SK-N-SH (cell line): ENCODE results near the gene DUSP9. TPM values are rescaled to one million over a fixed set of nuclear protein-coding genes. Genes with fewer than 3 reads are reported as not detected.

Source experiments
- CTCF ChIA-PET: fragments of 300-600, 350-600 bp; formaldehyde crosslinking; extraction: SDS; loops from one replicate; lab custom pipeline; 2021; lab: Yijun Ruan, JAX
- POLR2A ChIA-PET: fragments of 350-600 bp; sonication (Branson Sonifier 250); formaldehyde crosslinking; extraction: SDS; loops from one replicate; lab custom pipeline; 2020; ENCODE audit warnings: antibody characterized with exemption, inconsistent platforms; lab: Yijun Ruan, JAX
- DNase-seq: peaks from one replicate; pipeline ENCODE4 v3.0.0; 2012
- H2AFZ ChIP-seq: fragments of 200-600 bp; sonication (generic); 2 replicates; pipeline ENCODE4 v1.8.1; 2016; ENCODE audit warnings: antibody characterized with exemption, mild to moderate bottlenecking, low read depth
- H3F3A ChIP-seq: fragments of 200-600 bp; sonication (generic); replicated peaks from 2 replicates; pipeline ENCODE3; 2016; ENCODE audit warnings: antibody characterized with exemption, mild to moderate bottlenecking; ENCODE audit not compliant: insufficient read depth
- H3K27ac ChIP-seq, 2 experiments: fragments of 200-500 bp in 1 of 2; fragments of 200-600 bp in 1 of 2; sonication (Bioruptor generic) in 1 of 2; sonication (generic), shearing (Covaris generic) in 1 of 2; 2 replicates each; pipeline versions ENCODE4 v1.5.1 to v1.6.1; 2014 to 2016; ENCODE audit warnings: low read depth in 2 of 2, inconsistent platforms in 1 of 2, low read length in 1 of 2, mild to moderate bottlenecking in 1 of 2, mixed read lengths in 1 of 2
- H3K27me3 ChIP-seq: fragments of 200-600 bp; sonication (generic), shearing (Covaris generic); 2 replicates; pipeline ENCODE4 v1.6.1; 2016; ENCODE audit warnings: mixed run types; ENCODE audit not compliant: insufficient read depth
- H3K36me3 ChIP-seq, 2 experiments: fragments of 200-500 bp in 1 of 2; fragments of 200-600 bp in 1 of 2; sonication (Bioruptor generic) in 1 of 2; sonication (generic) in 1 of 2; replicated peaks in 1 of 2; 2 replicates each; pipeline versions ENCODE3 to v1.5.1; 2014 to 2016; ENCODE audit warnings: low read length in 1 of 2, mild to moderate bottlenecking in 1 of 2; ENCODE audit not compliant: insufficient read depth in 2 of 2, control insufficient read depth in 1 of 2
- H3K4me1 ChIP-seq, 2 experiments: fragments of 200-500 bp in 1 of 2; fragments of 200-600 bp in 1 of 2; sonication (Bioruptor generic) in 1 of 2; sonication (generic), shearing (Covaris generic) in 1 of 2; 2 replicates each; pipeline versions ENCODE4 v1.5.1 to v1.6.1; 2014 to 2016; ENCODE audit warnings: low read depth in 1 of 2, low read length in 1 of 2, mixed run types in 1 of 2; ENCODE audit not compliant: insufficient read depth in 2 of 2, control insufficient read depth in 1 of 2
- H3K4me2 ChIP-seq: fragments of 200-600 bp; sonication (generic), shearing (Covaris generic); 2 replicates; pipeline ENCODE4 v1.6.1; 2017; ENCODE audit warnings: mixed run types
- H3K4me3 ChIP-seq, 2 experiments: fragments of 200-500 bp in 1 of 2; fragments of 200-600 bp in 1 of 2; sonication (Bioruptor generic) in 1 of 2; sonication (generic), shearing (Covaris generic) in 1 of 2; 2 replicates each; pipeline versions ENCODE4 v1.5.1 to v1.8.1; 2014 to 2016; ENCODE audit warnings: low read depth in 2 of 2, inconsistent platforms in 1 of 2, low read length in 1 of 2, mild to moderate bottlenecking in 1 of 2, mixed read lengths in 1 of 2, moderate library complexity in 1 of 2
- H3K79me2 ChIP-seq: fragments of 200-600 bp; sonication (generic); 2 replicates; pipeline ENCODE4 v1.8.1; 2017; ENCODE audit warnings: mild to moderate bottlenecking; ENCODE audit not compliant: insufficient read depth
- H3K9ac ChIP-seq: fragments of 200-600 bp; sonication (generic); 2 replicates; pipeline ENCODE4 v1.6.1; 2017; ENCODE audit warnings: mixed run types
- H3K9me2 ChIP-seq: fragments of 200-600 bp; sonication (generic); 2 replicates; pipeline ENCODE4 v1.6.1; 2017; ENCODE audit warnings: mixed run types
- H3K9me3 ChIP-seq: fragments of 200-600 bp; sonication (generic); 2 replicates; pipeline ENCODE4 v1.6.1; 2017; ENCODE audit warnings: mixed run types, mild to moderate bottlenecking, moderate library complexity
- H4K20me1 ChIP-seq: fragments of 200-600 bp; sonication (generic); 2 replicates; pipeline ENCODE4 v1.6.1; 2017; ENCODE audit warnings: mild to moderate bottlenecking, mixed run types; ENCODE audit not compliant: insufficient read depth
- CTCF ChIP-seq: fragments of 200-600 bp; sonication (generic); IDR thresholded peaks from 2 replicates; pipeline ENCODE4 v1.6.1; 2017; ENCODE audit warnings: antibody characterized with exemption, mild to moderate bottlenecking, moderate library complexity
- GATA2 ChIP-seq: sonication (generic); formaldehyde crosslinking; IDR thresholded peaks from 2 replicates; pipeline ENCODE4 v1.5.0; 2020; ENCODE audit warnings: mild to moderate bottlenecking, missing genetic modification reagents
- MAX ChIP-seq: IDR thresholded peaks from 2 replicates; pipeline ENCODE4 v1.4.0; 2012; ENCODE audit warnings: low read depth
- MXI1 ChIP-seq: IDR thresholded peaks from 2 replicates; pipeline ENCODE4 v1.6.1; 2012; ENCODE audit warnings: mild to moderate bottlenecking, low read depth, low read length, improper control_type of control experiment
- RAD21 ChIP-seq: IDR thresholded peaks from 2 replicates; pipeline ENCODE4 v1.6.1; 2012; ENCODE audit warnings: mild to moderate bottlenecking, low read length
- RCOR1 ChIP-seq: fragments of 150-350 bp; IDR thresholded peaks from 2 replicates; pipeline ENCODE4 v1.6.1; 2017; ENCODE audit warnings: antibody characterized with exemption, low read length
- REST ChIP-seq: IDR thresholded peaks from 2 replicates; pipeline ENCODE4 v1.6.1; 2012; ENCODE audit warnings: mild to moderate bottlenecking, low read depth, low read length, moderate library complexity
- RXRA ChIP-seq: IDR thresholded peaks from 2 replicates; pipeline ENCODE4 v1.4.0; 2012; ENCODE audit warnings: low read depth, mild to moderate bottlenecking, borderline replicate concordance
- SIN3A ChIP-seq: IDR thresholded peaks from 2 replicates; pipeline ENCODE4 v1.6.1; 2012; ENCODE audit warnings: low read depth, mild to moderate bottlenecking, low read length, moderate library complexity, borderline replicate concordance
- SMC3 ChIP-seq: IDR thresholded peaks from 2 replicates; pipeline ENCODE4 v1.6.1; 2012; ENCODE audit warnings: low read depth, low read length, improper control_type of control experiment
- TCF12 ChIP-seq: IDR thresholded peaks from 2 replicates; pipeline ENCODE4 v1.4.0; 2012
- TEAD4 ChIP-seq: IDR thresholded peaks from 2 replicates; pipeline ENCODE4 v1.4.0; 2012; ENCODE audit warnings: mild to moderate bottlenecking, borderline replicate concordance; ENCODE audit not compliant: insufficient read depth
- USF2 ChIP-seq: fragments of 150-350 bp; IDR thresholded peaks from 2 replicates; pipeline ENCODE4 v1.6.1; 2017; ENCODE audit warnings: antibody characterized with exemption, low read length, low read depth, borderline replicate concordance
- WGBS: methylation state at CpG from one replicate; pipeline ENCODE4 v1.1.6; 2017; ENCODE audit warnings: low lambda C conversion rate; 5-methylcytosine and 5-hydroxymethylcytosine counted together
- polyA plus RNA-seq, 3 experiments: library from polyadenylated mRNA; depleted of rRNA; stranded (reverse); fragments of >200 nt; gene quantifications; 2 replicates each; pipeline ENCODE4 v1.2.3, GENCODE V29; 2012

DUSP9 gene
- polyA plus RNA-seq, 1 of the 3 experiments (the other 2 are of a cell fraction) = 0.05 TPM

- H3K36me3 ChIP-seq = no peaks in the 10 kb centered on the region
- H3K9me3 ChIP-seq = no peaks in the 10 kb centered on the region
- TF ChIP-seq SMC3 (no peak), MXI1 (no peak), REST (no peak), USF2 (no peak), CTCF (no peak), RXRA (no peak), RAD21 (no peak), MAX (no peak), GATA2 (CRISPR knock-in tag) (no peak), SIN3A (no peak), TCF12 (no peak), RCOR1 (no peak), TEAD4 (no peak)
- TF ChIP-seq, all 33 proteins: peak for 0
- DNase-seq = peak; percentile 69
- H3F3A ChIP-seq = no peaks in the 10 kb centered on the region
- H3K9ac ChIP-seq = no peak overlapping the region
- H3K9me2 ChIP-seq = no peaks in the 10 kb centered on the region
- 48% methylated on average over 16 of the region's 20 CpGs for WGBS
- peaks cover 61% of the 10 kb centered on the region for H3K27me3 ChIP-seq
- H4K20me1 ChIP-seq = no peaks in the 10 kb centered on the region
- CTCF ChIA-PET = interaction anchor here (1.0 to 1.8 kb wide), 6 partner anchors 11 to 168 kb away, joined by 3 to 6 read pairs (median 4); partner anchors contain the start of gene HAUS7
- peak overlapping the region in 1 of 2 experiments; percentile 47; a peak in 1 of 4 replicates for H3K27ac ChIP-seq
- POLR2A ChIA-PET = interaction anchor here (0.6 kb wide), 2 partner anchors 22 to 262 kb away, joined by 3 read pairs; no protein-coding TSS in a partner anchor
- H3K4me1 ChIP-seq = peaks cover 0 to 22% of the 10 kb centered on the region in 2 experiments; a peak in 1 of 4 replicates
- H2AFZ ChIP-seq = no peak overlapping the region
- no peak overlapping the region for H3K4me2 ChIP-seq
- no peaks in the 10 kb centered on the region for H3K79me2 ChIP-seq
- H3K4me3 ChIP-seq = no peak overlapping the region
Measured at GRCh38 chrX:153638436-153639176, 8.4 kb upstream of the DUSP9 start.
